ENCODE results near the gene SAMD8. TPM values are rescaled to one million over a fixed set of nuclear protein-coding genes. Genes with fewer than 3 reads are reported as not detected.

SAMD8 gene
- polyA plus RNA-seq, 3 donors: 13.0 to 18.8 (median 13.7) TPM

GRCh38 chr10:75102830-75103673 lies 8.4 kb upstream of the SAMD8 start:
- intact Hi-C loops (cut with micrococcal nuclease): loop anchor here (5.0 kb wide), 2 partner anchors 836 to 841 kb away; no protein-coding TSS in a partner anchor
- no peak for DNase-seq

More at GRCh38 chr10:75102830-75103673, 8.4 kb upstream of the SAMD8 start:
- TF ChIP-seq CTCF (IDR thresholded peaks at IDR 0.05): no peak
- H3K4me2 ChIP-seq (replicated peaks; ENCODE audit: extremely low read depth, low read length, poor library complexity, severe bottlenecking): no peak overlapping the region
- peak overlapping the region; percentile 51 for H2AFZ ChIP-seq (ENCODE audit: insufficient read depth, low read depth, low read length, poor library complexity, severe bottlenecking)
- H3K9ac ChIP-seq (ENCODE audit: insufficient read depth, low read length, poor library complexity, severe bottlenecking): peak overlapping the region; percentile 8
- no peak overlapping the region for H3K4me3 Mint-ChIP-seq
- H3K27me3 Mint-ChIP-seq (ENCODE audit: low read depth in 3 of 3): peaks cover 1 to 7% (median 1%) of the 10 kb centered on the region in 3 donors
- no peaks in the 10 kb centered on the region for H3K9me3 Mint-ChIP-seq
- H3K4me1 ChIP-seq (ENCODE audit: control insufficient read depth in 1 of 2, insufficient read depth in 2 of 2, low read length in 2 of 2): peaks cover 13 to 15% of the 10 kb centered on the region in 2 donors
- no peaks in the 10 kb centered on the region for H3K36me3 Mint-ChIP-seq
- no peaks in the 10 kb centered on the region for H3K79me2 ChIP-seq (ENCODE audit: insufficient read depth, low read length)
- H4K20me1 ChIP-seq (ENCODE audit: insufficient read depth, low read length): no peaks in the 10 kb centered on the region
- peak overlapping the region in 1 of 2 donors; percentile 51 for H3K27ac ChIP-seq (ENCODE audit: low read depth in 1 of 2, low read length in 2 of 2)
- peak overlapping the region in 3 of 7 donors; percentile 30 to 74 (median 53) for H3K27ac Mint-ChIP-seq
- H3K36me3 ChIP-seq (replicated peaks in 1 of 2; ENCODE audit: control insufficient read depth in 1 of 2, insufficient read depth in 2 of 2, low read length in 2 of 2): no peaks in the 10 kb centered on the region
- peaks cover 19% of the 10 kb centered on the region for H3K4me1 Mint-ChIP-seq
- no peak overlapping the region for H3K4me3 ChIP-seq (replicated peaks in 1 of 3; ENCODE audit: low read depth in 2 of 3, low read length in 3 of 3)
- WGBS (ENCODE audit: insufficient coverage): 83% methylated on average over 7 of the region's 9 CpGs
- no peaks in the 10 kb centered on the region for H3K27me3 ChIP-seq (ENCODE audit: control insufficient read depth in 2 of 2, insufficient read depth in 2 of 2, low read length in 2 of 2)
- no peaks in the 10 kb centered on the region for H3K9me3 ChIP-seq (replicated peaks in 1 of 2; ENCODE audit: control insufficient read depth in 1 of 2, insufficient read depth in 1 of 2, low read length in 2 of 2)

Data from CD14-positive monocyte (primary cell).